ENCODE results near the gene AFF1. TPM values are rescaled to one million over a fixed set of nuclear protein-coding genes. Genes with fewer than 3 reads are reported as not detected.

AFF1 gene
- total RNA-seq, 1 experiment from 2014 or later = 37.7 TPM

DNA sequence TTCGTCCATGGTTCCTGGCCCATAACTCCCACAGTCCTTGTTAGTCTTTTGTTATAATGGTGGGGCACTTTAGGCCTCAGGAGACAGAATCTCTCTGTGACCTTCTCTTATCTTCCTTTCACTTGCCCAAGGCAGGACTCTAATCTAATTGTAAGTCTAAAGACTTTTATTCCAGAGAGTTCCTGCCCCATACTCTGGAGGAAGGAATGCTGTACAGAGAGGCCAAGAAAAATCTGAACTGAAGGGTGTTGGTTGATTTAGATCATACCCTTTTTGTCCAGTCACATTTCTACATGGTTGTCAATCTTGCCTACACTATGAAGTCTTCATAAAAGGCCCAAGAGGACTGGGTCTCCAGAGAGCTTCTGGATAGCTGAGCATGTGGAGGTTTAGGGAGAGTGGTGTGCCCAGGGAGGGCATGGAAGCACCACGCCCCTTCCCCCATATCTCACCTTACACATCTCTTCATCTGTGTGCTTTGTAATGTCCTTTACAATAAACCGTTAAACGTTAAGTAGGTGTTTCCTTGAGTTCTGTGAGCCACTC is 84.5 kb downstream of the AFF1 start:
- no peak for DNase-seq
- CTCF ChIA-PET = no interaction called here
- H3K27ac Mint-ChIP-seq (ENCODE audit: unreplicated experiment) = no peak overlapping the region
- intact Hi-C loops (cut with micrococcal nuclease; ENCODE audit: unreplicated experiment) = no loop called here
- TF ChIP-seq, protein P1, sequence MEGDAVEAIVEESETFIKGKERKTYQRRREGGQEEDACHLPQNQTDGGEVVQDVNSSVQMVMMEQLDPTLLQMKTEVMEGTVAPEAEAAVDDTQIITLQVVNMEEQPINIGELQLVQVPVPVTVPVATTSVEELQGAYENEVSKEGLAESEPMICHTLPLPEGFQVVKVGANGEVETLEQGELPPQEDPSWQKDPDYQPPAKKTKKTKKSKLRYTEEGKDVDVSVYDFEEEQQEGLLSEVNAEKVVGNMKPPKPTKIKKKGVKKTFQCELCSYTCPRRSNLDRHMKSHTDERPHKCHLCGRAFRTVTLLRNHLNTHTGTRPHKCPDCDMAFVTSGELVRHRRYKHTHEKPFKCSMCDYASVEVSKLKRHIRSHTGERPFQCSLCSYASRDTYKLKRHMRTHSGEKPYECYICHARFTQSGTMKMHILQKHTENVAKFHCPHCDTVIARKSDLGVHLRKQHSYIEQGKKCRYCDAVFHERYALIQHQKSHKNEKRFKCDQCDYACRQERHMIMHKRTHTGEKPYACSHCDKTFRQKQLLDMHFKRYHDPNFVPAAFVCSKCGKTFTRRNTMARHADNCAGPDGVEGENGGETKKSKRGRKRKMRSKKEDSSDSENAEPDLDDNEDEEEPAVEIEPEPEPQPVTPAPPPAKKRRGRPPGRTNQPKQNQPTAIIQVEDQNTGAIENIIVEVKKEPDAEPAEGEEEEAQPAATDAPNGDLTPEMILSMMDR (IDR thresholded peaks at IDR 0.05; ENCODE audit: unreplicated experiment) = no peak
- no peak overlapping the region for H3K4me3 Mint-ChIP-seq (ENCODE audit: low read depth, unreplicated experiment)
- BruUV-seq (replicated peaks) = no TSS peak
- no peaks in the 10 kb centered on the region for H3K9me3 Mint-ChIP-seq (ENCODE audit: low read depth, unreplicated experiment)
- H3K27me3 Mint-ChIP-seq (ENCODE audit: unreplicated experiment) = no peaks in the 10 kb centered on the region
- peaks cover 28% of the 10 kb centered on the region for H3K4me1 Mint-ChIP-seq (ENCODE audit: low read depth, unreplicated experiment)
- H3K36me3 Mint-ChIP-seq (ENCODE audit: insufficient read depth, unreplicated experiment) = no peaks in the 10 kb centered on the region

DNA sequence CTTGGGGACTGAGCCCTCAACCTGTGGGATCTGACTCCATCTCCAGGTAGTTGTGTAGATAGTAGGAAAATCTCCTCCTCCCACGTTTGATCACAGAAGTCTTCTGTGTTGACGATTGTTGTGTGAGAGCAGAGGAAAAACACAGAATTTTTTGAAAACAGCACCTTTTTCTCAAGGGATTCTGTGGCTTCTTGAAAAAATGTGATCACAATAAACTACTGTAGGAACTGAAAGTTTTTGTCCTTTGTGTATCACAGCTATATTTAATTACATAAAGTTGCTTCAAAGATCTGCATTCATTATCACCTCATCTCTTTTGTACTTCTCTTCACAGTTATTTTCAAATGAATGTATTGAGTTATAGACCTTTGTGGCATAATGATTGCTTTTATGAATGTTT is 85.1 kb downstream of the AFF1 start:
- H3K36me3 Mint-ChIP-seq (ENCODE audit: insufficient read depth, unreplicated experiment) = no peaks in the 10 kb centered on the region
- no peak overlapping the region for H3K4me3 Mint-ChIP-seq (ENCODE audit: low read depth, unreplicated experiment)
- CTCF ChIA-PET = no interaction called here
- H3K27me3 Mint-ChIP-seq (ENCODE audit: unreplicated experiment) = no peaks in the 10 kb centered on the region
- intact Hi-C loops (cut with micrococcal nuclease; ENCODE audit: unreplicated experiment) = no loop called here
- H3K9me3 Mint-ChIP-seq (ENCODE audit: low read depth, unreplicated experiment) = no peaks in the 10 kb centered on the region
- no peak for DNase-seq
- TF ChIP-seq, protein P1 (IDR thresholded peaks at IDR 0.05; ENCODE audit: unreplicated experiment) = no peak
- BruUV-seq (replicated peaks) = no TSS peak
- H3K4me1 Mint-ChIP-seq (ENCODE audit: low read depth, unreplicated experiment) = peaks cover 34% of the 10 kb centered on the region
- no peak overlapping the region for H3K27ac Mint-ChIP-seq (ENCODE audit: unreplicated experiment)

DNA sequence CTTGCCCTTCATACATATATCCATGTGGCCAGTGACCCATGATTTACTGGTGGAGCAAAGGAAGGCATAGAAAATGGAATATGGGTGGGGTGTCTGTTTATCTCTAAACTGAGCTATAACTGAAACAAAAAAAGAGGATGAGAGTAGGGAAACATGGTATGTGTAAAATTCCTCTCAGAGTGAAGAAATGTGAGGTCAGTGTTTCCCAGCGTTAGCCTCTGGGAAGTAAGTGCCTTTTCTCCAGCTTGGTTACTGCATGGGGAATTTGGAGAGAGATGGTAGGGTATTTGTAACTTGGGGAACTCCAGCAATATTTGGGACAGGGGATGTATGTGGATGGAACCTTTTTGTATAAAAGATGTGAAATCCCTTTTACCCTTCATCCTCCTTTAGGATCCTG is 89.4 kb downstream of the AFF1 start:
- peaks cover 31% of the 10 kb centered on the region for H3K4me1 Mint-ChIP-seq (ENCODE audit: low read depth, unreplicated experiment)
- H3K36me3 Mint-ChIP-seq (ENCODE audit: insufficient read depth, unreplicated experiment) = no peaks in the 10 kb centered on the region
- DNase-seq = no peak
- TF ChIP-seq, protein P1 (IDR thresholded peaks at IDR 0.05; ENCODE audit: unreplicated experiment) = no peak
- BruUV-seq (replicated peaks) = no TSS peak
- H3K4me3 Mint-ChIP-seq (ENCODE audit: low read depth, unreplicated experiment) = no peak overlapping the region
- H3K27ac Mint-ChIP-seq (ENCODE audit: unreplicated experiment) = no peak overlapping the region
- CTCF ChIA-PET = interaction anchor here (0.6 kb wide), 1 partner anchor 806 kb away, joined by 5 read pairs; no protein-coding TSS in a partner anchor
- H3K9me3 Mint-ChIP-seq (ENCODE audit: low read depth, unreplicated experiment) = no peaks in the 10 kb centered on the region
- H3K27me3 Mint-ChIP-seq (ENCODE audit: unreplicated experiment) = no peaks in the 10 kb centered on the region
- intact Hi-C loops (cut with micrococcal nuclease; ENCODE audit: unreplicated experiment) = no loop called here

DNA sequence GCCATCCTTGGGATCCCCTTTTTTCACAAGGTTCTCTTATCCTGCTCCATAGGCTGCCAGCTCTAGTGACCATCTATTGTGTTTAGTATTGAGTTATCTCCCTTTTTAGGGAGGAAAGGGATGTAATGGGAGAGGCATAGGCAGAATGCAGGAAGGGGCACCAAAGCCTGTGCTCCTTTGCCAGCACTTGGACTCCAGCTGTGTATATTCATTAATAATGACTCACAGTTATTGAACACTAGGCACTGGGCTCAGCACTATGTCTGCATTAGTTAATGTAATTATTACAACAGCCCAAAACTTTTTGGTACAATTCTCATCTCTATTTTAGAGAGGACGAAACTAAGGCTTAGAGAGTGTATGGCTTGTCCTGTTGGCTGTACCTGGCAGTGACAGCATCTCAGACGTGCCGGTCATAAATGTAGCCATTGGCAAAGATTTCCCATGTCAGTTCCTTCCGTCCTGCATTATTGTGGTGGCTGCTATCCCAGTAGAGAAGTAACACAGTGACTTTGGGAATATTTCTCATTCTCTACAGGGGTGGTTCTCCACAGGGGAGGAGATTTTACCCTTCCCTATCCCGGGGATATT is 90.3 kb downstream of the AFF1 start:
- Mint-ChIP-seq H3K27ac (ENCODE audit: unreplicated experiment) (no peak overlapping the region), H3K9me3 (ENCODE audit: low read depth, unreplicated experiment) (no peaks in the 10 kb centered on the region), H3K36me3 (ENCODE audit: insufficient read depth, unreplicated experiment) (no peaks in the 10 kb centered on the region), H3K4me1 (ENCODE audit: low read depth, unreplicated experiment) (peaks cover 31% of the 10 kb centered on the region), H3K27me3 (ENCODE audit: unreplicated experiment) (no peaks in the 10 kb centered on the region), H3K4me3 (ENCODE audit: low read depth, unreplicated experiment) (no peak overlapping the region)
- CTCF ChIA-PET = no interaction called here
- TF ChIP-seq, protein P1 (IDR thresholded peaks at IDR 0.05; ENCODE audit: unreplicated experiment) = no peak
- intact Hi-C loops (cut with micrococcal nuclease; ENCODE audit: unreplicated experiment) = no loop called here
- DNase-seq = no peak
- BruUV-seq (replicated peaks) = no TSS peak
